Measurements from ENCODE around the gene NAALADL2.

NAALADL2 gene

DNA sequence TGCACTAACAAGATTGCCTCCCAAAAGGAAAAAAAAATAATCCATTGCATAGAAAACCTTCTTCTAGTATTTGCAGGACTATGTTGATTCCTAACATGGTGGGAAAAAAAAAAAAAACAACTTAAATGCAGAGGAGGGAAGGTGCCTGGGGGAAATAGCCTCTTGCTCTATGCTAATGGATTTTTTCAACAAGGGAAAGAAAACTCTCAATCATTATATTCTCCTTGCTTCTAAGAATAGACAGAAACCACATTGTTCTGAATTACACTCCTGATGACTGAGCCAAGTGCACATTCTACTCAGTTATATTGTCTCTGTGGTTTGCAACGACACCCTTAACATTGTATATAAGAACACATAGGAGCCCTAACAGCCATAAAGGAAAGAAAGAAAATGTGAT lies 760.2 kb downstream of the NAALADL2 start:
- DNase-seq, result no peak

DNA sequence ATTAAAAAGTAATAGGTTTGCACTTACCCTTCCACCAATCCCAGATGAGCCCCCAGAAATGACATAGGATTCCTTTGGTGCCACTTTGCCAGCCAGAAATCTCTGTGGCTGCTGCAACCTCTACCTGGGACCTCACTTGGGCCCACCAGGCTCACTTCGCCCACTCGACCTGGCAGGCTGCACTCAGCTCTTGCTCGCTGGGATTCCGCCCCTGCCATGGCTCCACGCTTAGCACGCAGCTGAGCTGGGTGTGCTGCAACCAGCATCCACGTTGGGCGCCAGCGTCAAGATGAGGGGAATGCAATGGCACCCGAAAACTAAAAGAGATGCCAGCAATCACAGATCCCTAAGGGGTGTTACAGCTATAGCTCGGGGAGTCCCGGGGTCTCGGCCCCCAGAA lies 761.0 kb downstream of the NAALADL2 start:
- DNase-seq, result no peak

DNA sequence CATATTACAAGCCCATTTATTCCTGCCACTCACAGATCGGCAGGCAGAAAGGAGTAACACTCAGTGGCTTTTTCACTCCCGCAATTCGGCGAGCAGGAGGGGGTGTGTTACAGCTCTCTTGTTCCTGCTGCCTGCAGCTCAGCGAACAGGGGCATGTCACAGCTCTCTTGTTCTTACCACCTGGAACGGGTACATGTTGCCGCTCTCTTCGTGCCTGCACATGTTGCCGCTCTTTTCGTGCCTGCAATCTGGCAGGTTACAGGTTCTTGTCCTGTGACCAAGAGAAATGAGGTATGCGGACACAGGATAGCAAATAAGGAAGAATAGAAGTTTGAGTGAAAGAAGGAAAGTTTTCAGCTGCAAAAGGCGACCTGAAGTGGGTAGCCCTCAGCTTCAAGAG lies 761.4 kb downstream of the NAALADL2 start:
- no peak for DNase-seq

DNA sequence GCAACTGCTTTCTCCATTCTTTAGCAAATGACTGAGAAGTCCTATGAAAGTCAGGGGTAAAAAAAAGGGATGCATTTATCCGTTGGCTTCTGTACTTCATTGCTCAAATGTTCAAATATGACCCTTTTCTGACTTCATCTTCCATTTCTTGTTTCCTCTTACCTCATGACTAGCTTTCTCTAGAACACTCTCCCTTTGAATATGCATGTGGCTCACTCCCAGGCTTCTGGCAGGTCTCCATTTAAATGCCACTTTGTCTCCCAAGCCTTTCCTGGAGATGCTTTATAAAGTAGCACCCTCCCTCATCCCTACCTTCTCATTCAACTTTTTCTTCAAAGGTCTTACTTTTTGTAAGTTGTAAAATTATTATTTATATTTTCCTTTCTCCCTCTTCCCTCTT lies 781.8 kb downstream of the NAALADL2 start:
- DNase-seq, result no peak

DNA sequence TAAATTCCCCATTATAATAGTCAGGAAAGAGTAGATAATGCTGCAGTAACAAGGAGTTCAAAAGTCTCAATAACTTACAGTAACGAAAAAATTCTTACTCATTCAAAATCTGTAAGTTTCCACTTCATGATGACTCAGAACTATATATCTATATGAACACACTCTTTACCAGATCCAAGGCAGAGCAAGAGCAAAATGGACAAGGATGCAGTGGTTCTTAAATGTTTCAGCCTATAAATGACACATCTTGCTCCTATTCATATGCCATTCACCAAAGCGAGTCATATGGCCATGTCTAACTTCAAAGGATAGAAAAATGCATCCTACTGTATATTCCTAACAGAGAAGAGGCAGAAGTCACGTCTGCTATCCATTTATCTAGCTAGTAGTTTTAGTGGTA lies 787.7 kb downstream of the NAALADL2 start:
- DNase-seq, result no peak

DNA sequence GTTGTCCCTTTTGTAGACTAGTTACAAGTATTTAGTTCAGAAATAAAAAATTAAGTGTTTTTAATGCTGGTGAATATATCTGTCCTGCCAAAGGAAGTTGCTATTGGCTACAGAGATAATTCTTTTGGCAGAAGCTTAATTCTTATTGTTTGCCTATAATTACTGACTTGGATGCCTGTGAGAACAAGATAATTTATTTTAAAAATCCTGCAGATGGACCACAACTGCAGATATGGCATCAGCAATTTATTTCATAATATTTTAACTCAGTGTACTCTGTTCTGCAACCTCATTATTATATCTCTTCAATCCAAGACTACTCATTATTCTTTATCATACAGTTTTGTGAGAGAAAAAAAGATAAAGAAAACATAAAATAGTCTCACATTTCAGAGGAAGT lies 789.8 kb downstream of the NAALADL2 start:
- no peak for DNase-seq

DNA sequence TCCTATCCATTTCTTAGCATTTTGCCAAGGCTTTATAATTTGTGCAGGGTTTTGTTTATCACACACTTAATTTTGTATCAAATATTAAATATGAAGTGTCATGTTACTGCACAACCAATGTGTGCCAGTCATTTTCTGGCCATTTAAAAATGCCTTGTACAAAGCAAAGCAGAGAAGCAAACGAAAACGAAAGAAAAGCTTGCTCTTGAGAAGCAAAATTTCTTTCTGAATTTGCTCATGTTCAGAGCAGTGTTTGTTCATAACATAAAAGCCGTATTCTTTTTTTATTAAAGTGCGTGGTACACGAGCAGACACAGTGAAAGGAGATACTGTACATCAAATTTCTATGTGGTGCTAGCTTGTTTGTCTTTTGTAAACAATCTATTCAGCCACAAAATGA lies 792.6 kb downstream of the NAALADL2 start:
- DNase-seq, result no peak

DNA sequence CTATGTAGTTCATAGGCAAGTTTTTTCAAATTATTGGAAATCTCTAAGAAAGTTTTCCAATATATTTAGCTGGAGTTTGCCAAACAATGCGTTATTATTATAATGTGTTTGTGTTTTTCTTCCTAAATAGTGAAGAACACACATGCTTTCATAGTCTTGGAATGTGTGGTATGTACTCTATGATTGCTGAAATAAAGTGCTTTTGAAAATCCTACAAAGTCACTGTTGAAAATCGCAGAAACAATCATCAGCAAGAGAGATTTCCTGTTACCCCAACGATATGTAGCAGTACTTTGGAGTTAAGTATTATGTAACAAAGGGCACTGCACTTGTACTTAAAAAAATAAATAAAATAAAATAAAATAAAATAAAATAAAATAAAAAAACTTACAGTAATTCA lies 796.2 kb downstream of the NAALADL2 start:
- no peak for DNase-seq

DNA sequence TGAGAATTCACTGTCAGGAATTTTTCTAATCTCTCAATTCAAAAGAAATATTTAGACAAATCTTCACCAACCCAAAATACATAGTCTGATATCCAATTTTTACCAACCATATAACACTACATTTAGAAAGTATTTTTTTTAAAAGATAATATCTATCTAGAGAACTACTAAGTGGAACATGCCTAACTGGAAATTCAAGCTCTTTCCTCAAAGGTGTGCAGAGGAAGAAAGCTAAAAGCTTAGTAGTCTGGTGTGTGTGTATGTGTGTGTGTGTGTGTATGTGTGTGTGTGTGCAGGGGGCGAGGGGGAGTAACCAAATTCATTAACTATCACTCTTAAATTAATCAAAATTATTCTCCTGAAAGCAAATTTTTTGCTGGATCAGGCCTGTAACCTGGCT lies 797.3 kb downstream of the NAALADL2 start:
- DNase-seq, result no peak

DNA sequence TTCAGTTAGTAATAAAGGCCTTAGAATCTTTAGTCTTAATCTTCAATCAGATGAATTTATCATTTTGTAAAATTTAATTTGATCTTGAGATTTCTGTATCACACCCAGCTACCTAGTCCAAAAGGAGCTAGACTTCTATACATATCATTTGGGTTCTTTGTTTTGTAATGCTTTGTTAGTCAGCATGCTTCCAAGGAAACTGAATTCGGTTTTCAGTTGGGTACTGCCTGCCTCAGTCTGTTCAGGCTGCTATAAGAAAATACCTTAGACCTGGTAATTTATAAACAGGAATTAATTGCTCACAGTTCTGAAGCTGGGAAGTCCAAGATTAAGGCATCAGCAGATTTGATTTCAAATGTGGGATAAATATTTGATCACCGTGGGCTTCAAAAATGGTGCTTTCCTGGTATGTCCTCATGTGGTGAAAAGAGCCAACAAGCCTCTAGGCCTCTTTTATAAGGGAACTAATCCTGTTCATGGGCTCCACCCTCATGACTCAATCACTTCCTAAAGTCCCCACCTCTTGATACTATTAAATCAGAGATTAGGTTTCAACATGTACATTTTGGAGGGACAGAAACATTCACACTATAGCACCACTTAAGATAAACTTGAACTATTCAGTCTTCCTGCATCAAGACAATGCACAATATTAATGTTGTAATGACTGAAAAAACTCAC lies 800.7 kb downstream of the NAALADL2 start:
- no peak for DNase-seq

DNA sequence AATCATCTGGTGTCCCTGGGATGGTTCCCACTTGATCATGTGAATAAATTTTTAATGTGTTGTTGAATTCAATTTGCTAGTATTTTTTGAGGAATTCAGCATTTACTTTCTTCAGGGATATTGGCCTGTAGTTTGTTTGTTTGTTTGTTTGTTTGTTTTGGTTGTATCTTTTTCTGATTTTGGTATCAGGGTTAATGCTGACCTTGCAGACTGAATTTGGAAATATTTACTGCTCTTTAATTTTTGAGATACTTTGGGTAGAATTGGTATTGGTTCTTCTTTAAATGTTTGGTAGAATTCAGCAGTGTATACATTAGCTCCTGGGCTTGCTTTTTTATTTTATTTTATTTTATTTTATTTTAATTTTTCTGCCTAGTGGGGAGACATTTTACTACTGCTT lies 803.7 kb downstream of the NAALADL2 start:
- DNase-seq, result no peak

DNA sequence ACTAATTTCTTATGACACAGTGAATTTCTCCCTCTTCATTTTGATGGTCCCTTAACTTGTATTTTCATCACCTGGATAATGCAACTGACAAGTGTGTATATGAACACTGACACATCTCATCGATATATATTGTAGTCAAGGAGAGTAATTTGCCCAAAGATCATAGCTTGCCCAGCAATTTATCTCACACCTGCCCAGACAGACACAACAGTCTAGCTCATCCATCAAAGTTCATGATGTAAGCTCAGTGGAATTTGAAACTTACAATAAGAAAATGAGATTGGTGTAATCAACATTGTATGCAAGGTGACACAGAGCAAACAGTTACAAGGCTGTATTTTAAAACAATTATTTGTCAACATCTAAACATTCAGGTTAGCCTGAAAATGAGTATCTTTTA lies 805.8 kb downstream of the NAALADL2 start:
- DNase-seq, result no peak

DNA sequence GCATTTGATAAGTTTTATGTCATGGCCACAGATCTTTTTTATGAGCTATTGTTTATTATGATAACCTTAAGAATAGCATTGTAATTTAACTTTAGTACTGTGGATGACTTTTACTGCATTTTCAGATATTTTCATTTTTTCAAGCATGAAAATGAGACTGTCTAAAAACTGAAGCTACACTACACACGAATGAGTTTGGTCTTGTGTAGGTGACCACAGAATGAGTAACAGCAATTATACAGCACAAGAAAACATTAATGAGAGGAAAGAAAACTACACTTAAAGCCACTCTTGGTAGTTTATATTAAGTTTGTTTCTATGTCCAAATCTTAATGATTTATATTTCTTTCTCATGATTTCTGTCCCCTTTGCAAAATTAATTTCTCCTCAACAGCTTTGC lies 809.2 kb downstream of the NAALADL2 start:
- no peak for DNase-seq

DNA sequence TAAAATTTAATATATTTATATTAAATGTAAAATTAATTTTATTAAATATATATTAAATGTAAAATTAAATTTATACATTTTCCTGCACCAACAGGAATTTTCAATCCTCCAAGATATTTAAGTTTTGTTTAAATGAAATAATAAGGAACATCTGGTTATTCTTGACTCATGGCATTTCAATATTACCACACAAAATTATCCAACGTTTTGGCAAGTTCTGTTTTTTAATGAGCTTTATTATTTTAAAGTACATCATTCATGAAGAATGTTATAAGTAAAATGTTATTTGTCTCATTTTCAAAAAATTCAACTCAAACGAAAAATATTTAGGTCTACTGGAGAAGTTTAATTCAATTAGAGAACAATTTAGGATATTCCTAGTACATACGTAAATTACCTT lies 811.4 kb downstream of the NAALADL2 start:
- peak; percentile 29 for DNase-seq

DNA sequence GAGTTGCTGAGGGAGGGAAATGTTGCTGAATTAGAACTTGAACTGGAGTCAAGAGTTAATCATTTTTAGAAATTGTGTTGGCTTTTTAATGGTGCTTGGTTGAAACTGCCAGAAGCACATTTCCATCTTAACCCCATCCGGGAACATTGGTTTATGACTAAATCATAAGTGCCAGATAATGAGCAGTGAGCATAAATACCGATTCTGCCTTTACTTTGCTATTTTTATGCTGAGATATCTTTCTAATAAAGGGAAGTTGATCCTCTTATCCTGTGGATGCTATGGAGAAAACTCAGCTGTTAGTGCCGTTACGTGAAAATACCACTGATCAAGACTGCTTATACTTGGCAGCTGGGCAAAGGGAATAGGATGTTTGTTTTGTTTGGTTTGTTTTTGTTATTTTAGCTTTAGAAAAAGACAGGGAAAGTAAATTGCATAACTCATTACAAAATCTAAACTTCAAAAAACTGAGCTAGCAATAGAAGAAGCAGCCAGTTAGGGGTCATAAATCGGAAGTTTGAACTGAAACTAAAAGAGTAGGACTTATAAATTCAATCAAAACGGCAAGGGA lies 813.1 kb downstream of the NAALADL2 start:
- DNase-seq, result peak; percentile 26

DNA sequence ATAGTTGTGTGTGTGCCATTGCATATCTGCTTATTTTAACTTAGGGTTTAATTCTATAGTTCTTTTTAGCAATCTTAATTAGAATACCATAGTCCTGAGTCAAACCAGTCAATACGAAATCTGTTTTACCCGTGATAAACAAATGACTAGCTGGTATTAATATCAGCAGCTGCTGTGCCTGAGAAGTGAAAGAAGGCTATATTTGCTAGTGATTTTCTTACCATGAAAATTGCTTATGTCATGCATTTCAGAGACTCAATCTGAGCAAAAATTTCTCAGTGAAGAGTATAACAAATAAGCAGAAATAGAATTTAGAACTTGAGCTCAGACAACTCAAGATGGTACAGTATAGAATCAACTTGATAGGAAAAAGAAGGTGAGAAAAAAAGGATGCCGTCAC lies 820.4 kb downstream of the NAALADL2 start:
- no peak for DNase-seq

DNA sequence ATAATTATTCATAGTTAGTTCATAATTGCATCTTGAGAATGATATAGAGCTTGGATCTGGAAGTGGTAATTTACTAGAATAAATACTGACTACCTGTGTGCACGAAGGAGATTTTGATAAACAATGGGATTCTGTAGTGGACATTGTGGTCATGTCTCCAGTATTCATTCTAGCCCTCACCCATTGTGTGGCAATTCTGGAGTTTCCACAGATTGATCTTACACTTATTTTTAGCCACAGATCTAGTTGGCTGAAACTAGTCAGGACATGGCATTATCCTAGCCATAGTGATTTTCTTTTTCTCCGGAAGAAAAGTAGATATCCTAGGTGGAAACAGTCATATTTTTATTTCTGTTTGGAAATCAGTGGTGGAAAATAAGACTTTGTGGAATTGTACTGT lies 833.1 kb downstream of the NAALADL2 start:
- DNase-seq, result no peak

DNA sequence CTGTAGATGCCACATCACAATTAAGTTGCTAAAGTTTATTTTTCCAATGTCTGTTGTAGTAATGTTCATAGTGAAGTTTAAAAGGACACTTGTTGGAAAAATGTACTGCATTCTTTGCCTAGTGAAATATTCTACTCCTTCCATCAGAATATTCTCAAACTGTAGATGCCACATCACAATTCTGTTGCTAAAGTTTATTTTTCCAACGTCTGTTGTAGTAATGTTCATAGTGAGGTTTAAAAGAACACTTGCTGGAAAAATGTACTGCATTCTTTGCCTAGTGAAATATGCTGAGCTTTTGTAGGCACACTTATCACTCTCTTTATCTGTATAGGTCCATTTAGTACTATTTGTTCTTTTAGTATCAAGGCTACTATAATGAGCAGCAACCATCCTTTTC lies 836.1 kb downstream of the NAALADL2 start:
- no peak for DNase-seq

DNA sequence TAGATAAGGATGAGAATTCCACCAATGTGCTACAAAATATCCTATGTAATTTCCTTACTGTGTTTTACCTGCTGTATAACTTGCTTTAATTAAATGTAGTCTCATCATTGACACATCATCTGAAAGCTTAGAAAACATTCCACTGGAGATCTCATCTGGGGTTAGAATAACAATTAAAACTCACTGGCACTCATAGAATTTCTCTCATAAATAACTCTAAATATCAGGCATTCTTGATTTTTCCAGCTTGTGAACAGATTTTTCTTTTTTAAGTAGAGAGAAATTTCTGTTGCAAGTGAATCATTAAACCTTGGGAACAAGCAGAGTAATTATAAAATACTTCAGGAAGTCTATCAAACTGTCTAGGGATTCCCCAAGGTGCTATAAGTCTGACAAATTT lies 843.8 kb downstream of the NAALADL2 start:
- no peak for DNase-seq

DNA sequence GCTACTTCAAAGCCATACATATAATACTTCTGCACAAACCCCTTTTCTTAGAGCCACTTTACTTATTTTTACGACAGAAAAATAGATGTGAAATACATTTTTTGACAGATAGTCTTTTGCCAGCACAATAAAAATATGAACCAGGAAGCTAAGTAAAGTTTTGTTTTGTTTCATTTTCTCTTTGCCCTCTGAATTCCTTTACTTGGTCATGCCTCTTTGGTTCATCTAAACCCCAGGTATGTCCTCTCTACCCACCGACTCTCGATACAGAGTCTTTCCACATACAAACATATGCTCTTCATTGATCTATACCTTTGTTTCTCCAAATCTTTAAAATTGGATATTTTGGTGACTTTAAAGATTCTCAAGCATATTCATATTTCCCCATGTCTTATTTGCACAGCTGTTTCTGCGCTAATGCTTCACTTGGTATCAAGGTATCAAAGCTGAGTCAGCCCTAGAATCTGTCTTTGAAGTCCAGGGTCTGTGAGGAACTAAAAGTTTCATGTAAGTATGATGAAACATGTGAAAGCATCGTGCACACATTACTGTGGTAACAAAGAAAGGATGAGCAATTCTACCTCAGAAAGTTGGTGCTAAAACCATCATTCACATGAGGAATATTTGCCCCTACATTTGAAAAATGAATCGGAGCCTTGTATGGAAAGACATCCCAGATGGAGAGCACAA lies 845.4 kb downstream of the NAALADL2 start:
- no peak for DNase-seq

DNA sequence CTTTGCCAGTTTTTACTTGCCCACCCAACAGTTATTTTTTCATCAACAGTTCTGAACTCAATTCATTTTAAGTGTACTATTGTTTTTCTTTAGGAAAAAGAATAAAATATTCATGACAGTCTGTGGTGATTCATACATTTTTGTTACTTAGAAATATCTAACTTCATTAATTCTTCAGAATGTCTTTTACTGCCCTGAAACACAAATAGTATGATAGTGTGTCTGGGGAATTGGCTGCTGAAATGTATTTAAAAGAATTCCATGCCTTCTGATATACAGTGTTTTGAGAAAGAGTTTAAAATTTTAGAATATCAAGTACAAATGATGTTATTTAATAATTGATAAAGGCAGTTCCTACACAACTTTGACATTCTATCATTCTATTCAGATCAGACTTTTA lies 854.1 kb downstream of the NAALADL2 start:
- peak; percentile 3 for DNase-seq

DNA sequence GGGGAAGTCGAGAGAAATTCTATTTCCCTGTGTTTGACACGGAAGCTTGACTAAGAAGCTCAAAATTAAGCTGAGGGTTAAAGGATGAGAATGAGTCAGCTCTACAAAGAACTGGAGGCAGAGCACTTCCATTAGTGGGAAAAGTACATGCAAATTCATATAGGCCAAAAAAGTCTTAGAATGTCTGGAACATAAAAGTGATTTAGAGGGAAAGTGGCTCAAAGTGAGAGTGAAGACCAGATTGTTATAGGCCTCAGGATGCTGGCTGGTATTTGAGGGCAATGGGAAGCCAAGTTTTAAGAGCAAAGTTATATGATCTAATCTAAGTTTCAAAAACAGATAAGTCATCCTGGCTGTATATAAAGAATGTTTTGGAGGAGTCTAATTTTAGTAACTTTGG lies 857.3 kb downstream of the NAALADL2 start:
- no peak for DNase-seq

DNA sequence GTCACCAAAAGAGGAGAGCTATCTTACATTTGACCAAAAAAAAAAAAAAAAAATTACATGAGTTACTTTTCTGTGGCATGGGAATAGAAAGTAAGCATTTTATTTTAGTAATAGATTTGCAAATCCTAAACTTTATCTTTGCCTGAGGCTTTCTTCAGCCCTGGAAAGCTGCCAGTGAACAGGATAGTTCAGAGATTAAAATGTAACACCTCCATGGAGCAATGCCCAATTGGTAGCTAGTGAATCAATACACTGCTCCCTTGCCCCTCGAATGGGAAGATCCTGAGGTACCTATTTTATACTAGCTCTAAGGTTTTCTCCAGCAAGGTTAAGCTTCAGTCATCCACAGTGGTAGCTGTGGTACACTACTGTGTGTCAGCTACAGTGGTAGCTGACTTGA lies 867.1 kb downstream of the NAALADL2 start:
- DNase-seq, result no peak

DNA sequence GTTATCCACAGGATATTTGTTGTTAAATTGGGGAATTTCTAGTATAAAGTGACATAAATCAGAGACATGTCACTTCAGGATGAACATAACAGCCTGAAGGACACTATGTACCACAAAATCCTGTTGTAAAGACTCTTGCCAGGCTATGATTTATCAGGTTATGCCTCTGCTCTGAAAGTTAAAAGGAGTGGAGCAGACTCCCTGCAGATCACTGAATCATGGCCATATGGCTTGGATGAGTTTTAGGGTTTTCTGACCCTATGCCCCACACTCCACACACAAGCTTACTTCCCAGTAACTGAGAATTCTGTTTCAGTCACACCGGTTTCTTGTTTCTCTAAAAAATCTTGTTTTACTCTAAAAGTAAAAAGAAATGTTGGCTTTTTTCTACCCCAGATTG lies 869.4 kb downstream of the NAALADL2 start:
- DNase-seq, result no peak

DNA sequence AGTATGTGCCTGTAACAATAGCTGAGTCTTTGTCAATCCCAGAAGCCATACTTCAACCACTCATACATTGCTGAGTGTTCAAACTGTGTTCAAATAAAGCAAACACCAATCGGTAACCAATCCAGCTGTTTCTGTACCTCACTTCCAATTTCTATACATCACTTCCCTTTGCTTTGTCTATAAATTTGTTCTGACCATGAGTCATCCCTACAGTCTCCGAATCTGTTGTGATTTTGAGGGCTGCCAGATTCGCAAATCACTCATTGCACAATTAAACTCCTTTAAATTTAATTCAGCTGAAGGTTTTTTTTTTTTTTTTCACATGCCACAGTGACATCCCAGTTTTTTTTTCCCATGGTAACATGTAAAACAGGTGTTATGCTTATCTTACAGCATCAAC lies 870.3 kb downstream of the NAALADL2 start:
- DNase-seq, result no peak

Data from eye (tissue), 1 donor.